ENCODE data around the gene TTLL3.
"Not testable (repeated sequence)": the region's sequence is repeated elsewhere in the genome, so short reads cannot be mapped to it uniquely, and the experiment has no call there.

The TTLL3 gene

GRCh38 chr3:9875448-9875847 lies 65.4 kb downstream of the TTLL3 start:
- DNase-seq: no peak

GRCh38 chr3:9876255-9876654 lies 66.2 kb downstream of the TTLL3 start:
- not testable (repeated sequence) for DNase-seq

DNA sequence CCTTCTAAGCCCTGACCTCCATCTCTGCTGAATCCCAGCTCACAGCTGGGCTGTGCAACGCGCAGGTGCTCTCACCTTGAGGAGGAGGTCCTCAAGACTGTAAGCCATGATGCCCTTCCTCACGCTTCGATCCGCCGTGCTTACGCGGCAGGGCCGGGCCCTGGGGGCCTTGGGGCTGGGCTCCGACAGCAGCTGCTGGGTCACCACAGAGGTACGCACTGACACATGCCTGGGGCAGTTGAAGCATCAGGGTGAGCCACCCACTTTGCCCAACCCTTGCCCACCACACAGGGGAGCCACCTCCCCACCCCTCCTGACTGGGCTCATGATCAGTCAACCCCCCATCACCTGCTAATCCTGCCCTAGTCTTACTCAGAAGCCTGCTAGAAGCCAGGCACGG lies 66.9 kb downstream of the TTLL3 start:
- no peak for DNase-seq

DNA sequence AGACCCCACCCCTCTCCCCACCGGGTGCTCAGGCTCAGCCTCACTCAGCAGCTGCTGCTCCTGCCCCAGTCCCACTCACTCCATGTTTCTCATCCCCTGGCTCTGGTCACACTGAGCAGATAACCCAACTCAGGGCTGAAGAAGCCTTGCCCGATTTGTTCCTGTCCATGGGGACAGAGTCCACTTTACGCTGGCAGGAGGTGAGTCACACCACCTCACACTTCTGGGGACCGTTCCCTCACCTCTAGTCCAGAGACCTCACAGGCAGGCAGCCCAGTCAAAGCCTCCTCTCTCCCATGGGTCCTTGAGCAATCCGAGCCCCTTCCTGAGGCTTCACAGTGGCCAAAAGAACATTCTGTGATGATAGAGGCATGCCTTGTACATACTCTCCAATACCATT lies 68.6 kb downstream of the TTLL3 start:
- DNase-seq: no peak

DNA sequence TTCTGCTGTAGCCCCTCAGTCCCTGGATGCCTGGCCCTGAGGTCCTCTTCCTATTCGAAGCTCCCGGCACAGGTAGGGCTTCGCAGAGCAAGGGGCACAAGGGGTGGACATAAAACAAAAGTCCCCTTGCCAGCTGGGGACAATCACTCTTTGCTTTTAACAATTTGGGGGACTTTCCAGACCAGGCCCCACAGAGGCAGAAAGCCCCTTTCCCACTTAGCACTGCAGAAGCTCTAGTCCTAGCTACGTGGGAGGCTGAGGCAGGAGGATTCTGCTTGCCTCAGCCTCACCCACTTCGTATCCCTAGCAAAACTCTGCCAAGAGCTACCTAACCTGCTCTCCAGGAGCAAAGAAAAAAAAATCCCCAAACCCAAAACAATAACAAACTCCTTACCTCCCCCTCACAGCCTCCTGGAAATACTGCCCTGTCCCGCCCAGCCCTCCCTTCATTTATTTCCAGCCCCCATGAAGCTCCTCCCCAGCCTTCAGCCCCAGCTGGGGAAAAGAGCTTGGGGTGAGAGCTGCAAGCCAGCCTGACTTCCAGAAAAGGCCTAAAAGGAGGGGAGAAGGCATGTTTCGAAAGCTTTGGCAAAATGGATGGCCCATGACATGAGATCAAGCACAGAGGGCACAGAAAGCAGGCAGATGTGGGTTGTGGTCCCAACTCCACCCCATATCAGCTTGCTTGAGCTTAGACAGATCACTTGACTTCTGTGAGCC lies 69.9 kb downstream of the TTLL3 start, which contains the start of gene CIDEC:
CIDEC (minus strand) TSS at position 424 of the 720 bp plus-strand sequence. CDS start 1,767 bp downstream, outside the sequence.
- DNase-seq: no peak

- no peak for DNase-seq
These were observed 71.4 kb downstream of the TTLL3 start for GRCh38 chr3:9881441-9881840.

- no peak for DNase-seq
These were observed 73.9 kb downstream of the TTLL3 start for GRCh38 chr3:9883706-9884554.

DNA sequence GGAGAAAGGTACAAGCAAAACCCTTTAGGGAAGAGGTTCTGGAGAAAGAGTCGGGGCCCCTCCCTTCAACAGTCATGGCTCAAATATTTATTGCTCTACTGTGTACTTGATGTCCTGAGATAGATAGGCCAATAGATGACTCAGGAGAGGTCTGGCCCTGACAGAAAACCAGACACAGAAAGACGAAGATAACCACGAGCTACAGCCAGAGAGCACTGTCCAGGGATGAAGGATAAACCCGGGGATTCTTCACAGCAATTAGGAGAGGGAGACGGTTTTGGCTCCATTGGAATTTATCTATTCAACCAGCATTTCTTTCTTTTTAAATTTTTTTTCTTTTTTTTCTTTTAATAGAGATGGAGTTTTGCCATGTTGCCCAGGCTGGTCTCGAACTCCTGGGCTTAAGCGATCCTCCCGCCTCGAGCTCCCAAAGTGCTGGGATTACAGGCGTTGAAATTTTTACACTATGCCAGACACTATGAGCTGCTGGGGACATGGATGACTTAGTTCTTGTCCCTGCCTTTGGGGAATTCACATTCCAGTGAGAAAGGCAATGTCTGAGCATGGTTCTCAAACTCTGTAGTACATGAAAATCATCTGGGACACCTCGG lies 74.6 kb downstream of the TTLL3 start:
- DNase-seq: no peak
